SW 1271 (cell line): ENCODE data around the gene TALDO1.
"Not testable (repeated sequence)": the region's sequence is repeated elsewhere in the genome, so short reads cannot be mapped to it uniquely, and the experiment has no call there.

ENCODE experiments used
- DNase-seq, 2 experiments: peaks; one replicate each; lab custom pipeline; 2025; lab: John Stamatoyannopoulos, UW

Gene TALDO1

DNA sequence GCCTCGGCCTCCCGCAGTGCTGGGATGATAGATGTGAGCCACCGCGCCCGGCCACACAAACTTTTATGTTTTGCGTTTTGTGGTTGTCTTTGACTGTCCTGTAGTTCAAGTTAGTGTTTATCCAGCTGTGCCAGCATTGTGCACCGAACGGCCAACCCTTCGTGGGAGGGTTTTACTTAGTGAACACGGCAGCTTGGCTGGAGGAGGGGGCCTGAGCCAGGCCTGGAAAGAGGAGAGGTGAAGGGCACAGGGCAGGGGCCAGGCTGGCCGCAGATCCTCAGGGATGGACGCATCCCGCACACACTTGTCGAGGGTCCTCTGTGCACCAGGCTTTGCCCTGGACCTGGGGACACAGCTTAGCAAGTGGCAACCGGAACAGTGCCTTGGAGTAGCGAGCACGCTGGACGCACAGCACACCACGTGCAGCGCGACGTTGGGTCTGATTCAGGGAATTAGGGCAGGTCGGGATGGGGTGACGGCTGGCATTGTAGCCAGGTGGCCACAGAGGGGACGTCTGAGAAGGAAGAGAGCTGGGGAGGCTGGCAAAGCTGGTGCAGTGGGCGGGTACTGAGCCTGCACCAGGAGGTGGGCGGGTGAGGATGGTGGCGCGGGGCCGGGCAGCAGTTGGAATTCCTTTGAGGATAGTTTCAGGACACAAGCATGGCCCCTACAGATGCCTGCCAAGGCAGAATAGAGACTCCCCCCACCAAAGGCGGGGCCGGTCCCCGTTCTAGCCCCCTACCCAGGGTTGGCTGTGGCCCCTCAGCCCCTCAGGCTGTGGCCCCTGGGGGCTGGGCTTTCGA, 27.8 kb upstream of the TALDO1 start:
- DNase-seq = no peak

DNA sequence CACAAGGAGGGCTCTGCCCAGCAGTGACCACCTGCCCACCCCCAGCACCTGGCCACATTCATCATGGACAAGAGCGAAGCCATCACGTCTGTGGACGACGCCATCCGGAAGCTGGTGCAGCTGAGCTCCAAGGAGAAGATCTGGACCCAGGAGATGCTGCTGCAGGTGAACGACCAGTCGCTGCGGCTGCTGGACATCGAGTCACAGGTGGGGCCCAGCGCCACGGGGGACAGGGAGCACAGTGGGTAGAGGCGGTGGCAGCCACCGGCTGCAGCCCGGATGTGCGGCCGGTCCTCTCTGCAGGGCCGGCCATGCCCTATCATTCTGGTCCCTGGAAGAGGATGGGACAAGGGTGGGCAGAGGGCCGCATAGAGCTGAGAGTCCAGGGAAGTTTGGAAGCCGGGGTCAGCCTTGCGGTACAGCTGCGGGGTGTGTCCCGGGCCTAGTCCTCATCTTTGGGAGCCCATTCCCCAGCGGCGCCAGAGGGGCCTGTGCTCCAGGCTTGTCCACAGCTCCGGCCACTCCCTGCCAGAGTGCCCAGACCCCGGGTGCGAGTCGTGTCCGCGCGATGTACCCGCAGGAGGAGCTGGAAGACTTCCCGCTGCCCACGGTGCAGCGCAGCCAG, 27.1 kb upstream of the TALDO1 start:
- no peak for DNase-seq

DNA sequence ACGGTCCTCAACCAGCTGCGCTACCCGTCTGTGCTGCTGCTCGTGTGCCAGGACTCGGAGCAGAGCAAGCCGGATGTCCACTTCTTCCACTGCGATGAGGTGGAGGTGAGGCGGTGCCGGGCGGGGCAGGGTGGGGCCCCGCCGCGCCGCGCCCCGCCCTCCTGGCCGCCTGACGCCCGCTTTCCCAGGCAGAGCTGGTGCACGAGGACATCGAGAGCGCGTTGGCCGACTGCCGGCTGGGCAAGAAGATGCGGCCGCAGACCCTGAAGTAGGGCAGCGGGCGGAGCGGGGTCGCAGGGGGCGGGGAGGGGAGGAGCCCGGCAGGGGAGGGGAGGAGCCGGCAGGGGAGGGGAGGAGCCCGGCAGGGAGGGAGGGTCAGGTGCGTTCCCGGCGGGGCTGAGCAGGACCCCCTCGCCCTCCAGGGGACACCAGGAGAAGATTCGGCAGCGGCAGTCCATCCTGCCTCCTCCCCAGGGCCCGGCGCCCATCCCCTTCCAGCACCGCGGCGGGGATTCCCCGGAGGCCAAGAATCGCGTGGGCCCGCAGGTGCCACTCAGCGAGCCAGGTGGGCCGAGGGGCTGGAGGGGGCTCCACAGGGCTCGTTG, 26.5 kb upstream of the TALDO1 start:
- no peak for DNase-seq

DNA sequence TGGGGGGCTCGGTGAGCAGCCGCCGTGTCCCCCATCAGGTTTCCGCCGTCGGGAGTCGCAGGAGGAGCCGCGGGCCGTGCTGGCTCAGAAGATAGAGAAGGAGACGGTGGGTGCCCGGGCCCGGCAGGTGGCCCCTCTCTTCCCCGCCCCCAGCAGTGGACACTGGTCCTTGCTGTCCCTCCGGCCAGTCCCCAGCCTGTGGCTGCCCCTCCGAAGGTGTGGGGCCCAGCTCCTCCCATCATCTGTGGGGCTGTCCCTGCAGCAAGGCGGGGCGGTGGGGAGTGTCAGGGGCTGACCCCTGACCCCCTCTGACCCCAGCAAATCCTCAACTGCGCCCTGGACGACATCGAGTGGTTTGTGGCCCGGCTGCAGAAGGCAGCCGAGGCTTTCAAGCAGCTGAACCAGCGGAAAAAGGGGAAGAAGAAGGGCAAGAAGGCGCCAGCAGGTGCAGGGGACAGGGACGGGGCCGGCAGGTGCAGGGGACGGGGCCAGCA, 26.0 kb upstream of the TALDO1 start:
- DNase-seq = no peak

DNA sequence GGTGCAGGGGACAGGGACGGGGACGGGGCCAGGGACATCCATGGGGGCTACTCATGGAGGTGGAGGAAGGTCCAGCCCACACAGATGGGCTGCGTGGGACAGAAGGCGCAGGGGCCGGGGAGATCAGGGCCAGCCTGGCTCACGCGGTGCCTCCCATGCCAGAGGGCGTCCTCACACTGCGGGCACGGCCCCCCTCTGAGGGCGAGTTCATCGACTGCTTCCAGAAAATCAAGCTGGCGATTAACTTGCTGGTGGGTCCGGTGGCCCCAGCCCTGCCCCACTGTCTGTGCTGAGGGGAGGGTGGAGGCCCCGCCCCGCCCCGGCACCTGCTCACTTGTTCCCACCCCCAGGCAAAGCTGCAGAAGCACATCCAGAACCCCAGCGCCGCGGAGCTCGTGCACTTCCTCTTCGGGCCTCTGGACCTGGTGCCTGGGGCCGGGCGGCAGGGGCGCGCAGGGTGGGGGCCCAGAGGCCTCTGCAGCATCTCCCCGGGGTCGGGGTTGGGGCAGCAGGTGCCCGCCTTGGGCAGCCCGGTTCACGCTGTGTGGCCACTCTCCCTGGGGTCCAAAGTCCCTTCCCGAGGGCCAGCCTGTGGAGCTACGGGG, 25.4 kb upstream of the TALDO1 start:
- no peak for DNase-seq

DNA sequence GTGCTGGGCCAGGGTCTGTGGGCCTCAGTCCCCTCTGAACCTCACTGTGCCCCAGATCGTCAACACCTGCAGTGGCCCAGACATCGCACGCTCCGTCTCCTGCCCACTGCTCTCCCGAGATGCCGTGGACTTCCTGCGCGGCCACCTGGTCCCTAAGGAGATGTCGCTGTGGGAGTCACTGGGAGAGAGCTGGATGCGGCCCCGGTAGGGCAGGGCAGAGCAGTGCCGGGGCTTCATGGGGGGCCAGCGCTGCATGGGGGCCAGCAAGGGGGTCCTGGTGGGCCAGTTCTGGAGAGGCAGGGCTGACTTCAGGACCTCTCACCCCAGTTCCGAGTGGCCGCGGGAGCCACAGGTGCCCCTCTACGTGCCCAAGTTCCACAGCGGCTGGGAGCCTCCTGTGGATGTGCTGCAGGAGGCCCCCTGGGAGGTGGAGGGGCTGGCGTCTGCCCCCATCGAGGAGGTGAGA, 24.9 kb upstream of the TALDO1 start:
- no peak for DNase-seq

DNA sequence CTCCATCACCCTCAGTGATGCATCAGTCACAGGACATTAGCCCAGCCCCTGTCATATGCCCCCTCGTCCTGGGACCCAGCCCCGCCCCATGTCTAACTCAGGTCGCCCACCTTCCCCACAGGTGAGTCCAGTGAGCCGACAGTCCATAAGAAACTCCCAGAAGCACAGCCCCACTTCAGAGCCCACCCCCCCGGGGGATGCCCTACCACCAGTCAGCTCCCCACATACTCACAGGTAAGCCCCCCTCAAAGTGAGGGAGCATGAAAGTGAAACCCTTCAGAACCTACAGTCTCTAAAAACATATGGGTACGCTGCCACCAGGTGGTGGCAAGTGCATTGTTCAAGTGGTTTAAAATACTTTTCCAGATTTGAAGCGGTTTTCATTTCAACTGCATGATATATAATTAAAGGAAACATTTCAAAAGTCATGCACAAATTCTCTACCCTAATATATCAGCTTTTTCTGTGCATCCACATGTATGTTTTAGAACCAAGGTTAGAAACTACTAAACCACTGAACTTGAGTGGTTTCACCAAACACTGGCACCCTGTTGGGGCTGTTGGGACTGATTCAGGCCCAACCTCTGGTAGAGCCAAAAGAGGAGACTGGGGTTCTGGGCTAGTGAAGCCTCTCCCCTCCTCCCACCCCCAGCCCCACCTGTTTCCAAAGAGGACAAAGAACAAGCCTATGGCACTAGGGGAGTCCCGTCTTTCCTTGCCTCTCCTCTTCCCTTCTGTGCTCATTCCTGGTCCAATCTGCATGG, 24.0 kb upstream of the TALDO1 start:
- peak in 1 of 2 experiments; percentile 57 for DNase-seq

DNA sequence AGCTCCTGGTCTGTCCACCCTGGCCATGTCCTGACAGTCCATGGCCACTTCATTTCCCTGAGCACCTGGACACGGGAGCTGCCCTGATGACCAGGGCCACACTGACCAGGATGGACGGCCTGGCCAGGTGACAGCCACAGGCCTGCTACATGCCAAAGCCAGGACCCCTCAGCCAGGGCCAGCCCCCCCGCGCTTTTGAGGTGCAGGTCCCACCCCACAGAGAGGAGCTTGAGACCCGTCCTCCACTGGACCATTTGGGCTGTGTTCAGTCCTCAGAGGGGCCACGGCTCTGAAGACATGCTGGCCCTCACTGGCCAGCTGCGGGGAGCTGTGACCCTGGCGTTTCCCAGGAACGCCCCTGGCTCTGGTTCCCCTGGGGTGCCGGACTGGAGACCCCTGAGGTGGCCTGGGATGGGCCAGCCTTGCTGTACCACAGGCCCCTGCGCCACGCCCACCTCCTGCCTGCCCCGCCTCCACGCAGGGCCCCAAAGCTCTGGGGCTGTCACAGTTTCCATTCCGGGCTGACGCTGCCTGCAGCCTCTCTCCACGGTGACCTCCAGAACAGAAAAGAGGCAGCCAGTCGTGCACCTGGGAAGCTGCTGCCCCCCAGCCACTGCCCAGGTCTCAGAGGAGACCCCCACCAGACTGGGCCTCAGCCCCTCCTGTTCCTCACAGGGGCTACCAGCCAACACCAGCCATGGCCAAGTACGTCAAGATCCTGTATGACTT, 23.1 kb upstream of the TALDO1 start:
- DNase-seq = no peak

DNA sequence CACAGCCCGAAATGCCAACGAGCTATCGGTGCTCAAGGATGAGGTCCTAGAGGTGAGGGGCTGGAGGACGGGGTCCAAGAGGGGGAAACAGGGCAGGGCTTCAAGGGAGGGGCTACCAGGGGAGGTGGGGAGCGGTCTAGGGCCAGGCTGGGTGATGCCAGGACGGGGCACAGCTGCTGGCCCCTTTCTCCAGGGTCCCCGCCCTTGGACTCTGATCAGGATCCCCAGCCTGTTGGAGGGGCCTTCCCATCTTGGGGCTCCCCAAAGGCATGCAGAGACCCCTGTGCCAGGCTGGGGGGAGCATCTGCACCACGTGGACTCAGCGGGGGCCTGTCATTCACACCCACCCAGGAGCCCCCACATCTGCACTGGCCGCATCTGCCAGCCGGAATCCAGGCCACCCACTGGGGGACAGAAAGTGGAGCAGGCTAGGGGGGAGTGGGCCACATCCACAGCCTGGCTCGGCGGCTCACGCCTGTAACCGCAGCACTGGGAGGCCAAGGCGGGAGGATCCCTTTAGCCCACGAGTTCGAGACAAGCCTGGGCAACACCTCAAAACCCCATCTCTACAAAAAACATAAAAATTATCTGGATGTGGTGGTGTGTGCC, 22.4 kb upstream of the TALDO1 start:
- DNase-seq = no peak

DNA sequence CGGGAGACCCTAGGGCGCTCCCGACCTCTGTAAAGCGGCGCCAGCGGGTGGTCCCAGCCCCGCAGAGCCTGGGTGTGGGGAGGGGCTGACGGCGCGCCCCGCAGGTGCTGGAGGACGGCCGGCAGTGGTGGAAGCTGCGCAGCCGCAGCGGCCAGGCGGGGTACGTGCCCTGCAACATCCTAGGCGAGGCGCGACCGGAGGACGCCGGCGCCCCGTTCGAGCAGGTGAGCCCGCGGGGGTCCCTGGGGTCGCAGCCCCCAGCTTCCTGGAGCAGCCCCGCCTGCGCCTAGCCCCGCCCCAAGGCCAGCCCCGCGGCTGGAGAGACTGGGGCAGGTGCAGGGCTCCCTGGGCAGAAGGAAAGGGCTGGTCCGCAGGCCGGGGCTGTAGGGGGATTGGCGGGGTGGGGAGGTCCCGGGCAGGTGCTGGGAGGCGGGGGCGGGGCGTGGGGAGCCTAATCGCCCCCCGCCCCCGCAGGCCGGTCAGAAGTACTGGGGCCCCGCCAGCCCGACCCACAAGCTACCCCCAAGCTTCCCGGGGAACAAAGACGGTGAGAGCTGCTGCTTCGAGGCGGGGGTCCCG, 21.6 kb upstream of the TALDO1 start:
- DNase-seq = no peak

DNA sequence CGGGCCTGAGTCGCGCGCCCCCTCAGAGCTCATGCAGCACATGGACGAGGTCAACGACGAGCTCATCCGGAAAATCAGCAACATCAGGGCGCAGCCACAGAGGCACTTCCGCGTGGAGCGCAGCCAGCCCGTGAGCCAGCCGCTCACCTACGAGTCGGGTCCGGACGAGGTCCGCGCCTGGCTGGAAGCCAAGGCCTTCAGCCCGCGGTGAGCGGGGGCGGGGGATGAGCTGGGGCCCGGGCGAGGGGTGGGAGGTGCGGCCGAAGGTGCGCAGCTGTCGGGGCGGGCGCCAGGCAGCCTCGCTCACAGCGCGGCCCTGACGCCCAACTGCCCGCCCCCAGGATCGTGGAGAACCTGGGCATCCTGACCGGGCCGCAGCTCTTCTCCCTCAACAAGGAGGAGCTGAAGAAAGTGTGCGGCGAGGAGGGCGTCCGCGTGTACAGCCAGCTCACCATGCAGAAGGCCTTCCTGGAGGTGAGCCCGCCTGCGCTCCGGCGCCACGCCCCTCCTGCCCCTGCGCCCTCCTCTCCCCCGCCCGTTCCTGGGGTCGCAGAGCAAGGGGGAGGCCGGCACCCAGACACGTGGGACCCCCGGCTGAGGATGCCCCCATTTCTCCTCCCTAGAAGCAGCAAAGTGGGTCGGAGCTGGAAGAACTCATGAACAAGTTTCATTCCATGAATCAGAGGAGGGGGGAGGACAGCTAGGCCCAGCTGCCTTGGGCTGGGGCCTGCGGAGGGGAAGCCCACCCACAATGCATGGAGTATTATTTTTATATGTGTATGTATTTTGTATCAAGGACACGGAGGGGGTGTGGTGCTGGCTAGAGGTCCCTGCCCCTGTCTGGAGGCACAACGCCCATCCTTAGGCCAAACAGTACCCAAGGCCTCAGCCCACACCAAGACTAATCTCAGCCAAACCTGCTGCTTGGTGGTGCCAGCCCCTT, 20.7 kb upstream of the TALDO1 start:
- no peak for DNase-seq

DNA sequence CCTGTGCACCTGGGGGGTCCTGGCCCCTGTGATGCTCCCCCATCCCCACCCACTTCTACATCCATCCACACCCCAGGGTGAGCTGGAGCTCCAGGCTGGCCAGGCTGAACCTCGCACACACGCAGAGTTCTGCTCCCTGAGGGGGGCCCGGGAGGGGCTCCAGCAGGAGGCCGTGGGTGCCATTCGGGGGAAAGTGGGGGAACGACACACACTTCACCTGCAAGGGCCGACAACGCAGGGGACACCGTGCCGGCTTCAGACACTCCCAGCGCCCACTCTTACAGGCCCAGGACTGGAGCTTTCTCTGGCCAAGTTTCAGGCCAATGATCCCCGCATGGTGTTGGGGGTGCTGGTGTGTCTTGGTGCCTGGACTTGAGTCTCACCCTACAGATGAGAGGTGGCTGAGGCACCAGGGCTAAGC, 20.0 kb upstream of the TALDO1 start:
- no peak for DNase-seq

DNA sequence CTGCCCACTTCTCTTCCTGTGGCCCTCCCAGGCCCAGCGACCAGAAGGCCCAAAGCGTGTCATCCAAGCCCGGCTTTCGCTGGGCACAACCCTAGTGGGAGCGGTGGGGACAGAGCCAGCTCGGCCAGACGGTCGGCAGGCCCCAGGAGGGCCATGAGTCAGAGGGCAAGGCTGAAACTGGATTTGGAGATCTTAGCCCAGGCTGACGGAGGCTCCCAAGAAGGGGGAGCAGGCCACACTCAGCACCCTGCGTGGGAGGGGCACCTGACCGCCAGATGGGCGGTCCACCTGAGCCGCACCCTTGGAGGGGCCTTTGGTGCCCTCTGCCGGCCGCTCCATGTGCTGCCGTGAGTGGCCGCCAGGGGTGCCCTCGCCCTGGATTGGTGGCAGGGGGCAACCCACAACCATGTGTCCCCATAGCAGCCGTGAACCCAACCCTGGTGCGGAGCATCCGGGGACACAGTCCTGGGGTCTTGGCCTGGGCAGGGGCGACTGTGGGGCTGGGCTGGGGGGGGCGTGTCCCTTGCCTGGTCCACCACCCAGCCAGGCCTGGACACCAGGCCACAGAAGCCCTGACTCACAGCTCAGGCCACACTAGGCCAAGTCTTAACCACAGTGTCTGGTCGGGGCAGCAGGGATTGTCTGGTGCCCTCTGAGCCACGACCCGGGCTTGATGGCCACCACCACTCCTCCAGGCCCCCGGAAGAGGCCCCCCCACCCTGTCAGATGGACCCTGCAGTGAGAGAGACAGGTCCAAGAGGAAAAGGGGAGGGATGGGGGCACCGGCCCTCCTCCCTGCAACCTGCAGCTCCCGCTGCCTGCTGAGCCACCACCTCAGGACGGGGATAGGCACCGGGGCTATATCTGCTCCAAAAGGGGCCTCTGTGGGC, 19.2 kb upstream of the TALDO1 start:
- peak in 1 of 2 experiments; percentile 63 for DNase-seq

DNA sequence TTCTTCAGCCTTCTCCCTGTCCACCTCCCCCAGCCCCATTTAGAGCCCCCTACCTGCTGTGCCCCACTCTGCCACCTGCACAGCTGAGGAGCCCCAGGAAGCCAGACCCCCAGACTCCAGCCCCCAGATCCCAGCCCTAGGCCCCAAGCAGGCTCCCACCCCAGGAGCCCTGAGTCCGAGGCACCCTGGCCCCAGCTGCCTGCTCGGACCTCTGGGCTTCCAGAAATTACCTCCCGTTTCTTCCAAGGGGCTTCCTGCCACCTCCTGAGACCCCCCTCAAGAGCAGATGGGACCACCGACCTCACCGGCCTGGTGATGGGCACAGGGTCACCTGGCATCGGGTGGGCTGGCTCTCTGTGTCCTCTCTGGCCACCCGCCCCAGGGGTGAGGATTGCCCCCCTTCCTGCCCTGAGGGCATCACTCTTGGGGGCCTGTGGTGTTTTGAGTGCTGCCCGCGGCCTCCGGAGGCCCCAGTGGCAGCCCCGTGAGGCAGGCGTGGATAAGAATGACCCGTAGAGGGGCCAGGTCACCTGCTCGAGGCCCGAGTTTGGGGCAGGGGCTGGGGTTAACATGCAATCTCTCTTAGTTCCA, 18.3 kb upstream of the TALDO1 start:
- no peak for DNase-seq

DNA sequence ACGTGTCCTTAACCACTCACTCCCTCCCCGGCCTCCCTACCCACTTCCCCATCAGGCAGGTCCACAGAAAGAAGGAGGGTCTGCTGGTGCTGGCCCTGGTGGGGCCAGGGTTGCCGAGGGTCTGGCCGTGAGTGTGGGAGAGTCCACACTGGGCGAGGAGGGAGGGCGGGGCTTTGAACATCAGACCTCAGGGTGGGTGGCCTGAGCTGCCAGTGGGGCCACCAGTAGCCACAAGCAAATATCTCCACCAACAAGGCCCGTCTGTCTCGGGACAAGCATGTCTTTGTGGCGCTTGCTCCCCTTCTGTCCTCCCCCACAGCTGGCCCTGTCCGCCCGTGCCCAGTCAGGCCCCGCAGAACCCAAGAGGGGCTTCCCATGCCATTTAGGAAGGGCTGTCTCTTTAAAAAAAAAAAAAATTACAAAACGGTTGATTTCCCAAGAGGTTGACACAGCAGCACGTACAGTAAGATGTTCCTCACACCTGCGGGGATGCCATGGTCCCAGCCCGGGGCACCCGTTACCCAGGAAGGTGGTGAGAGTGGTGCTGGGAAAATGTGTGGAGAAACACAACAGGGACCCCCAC, 17.7 kb upstream of the TALDO1 start:
- no peak for DNase-seq

DNA sequence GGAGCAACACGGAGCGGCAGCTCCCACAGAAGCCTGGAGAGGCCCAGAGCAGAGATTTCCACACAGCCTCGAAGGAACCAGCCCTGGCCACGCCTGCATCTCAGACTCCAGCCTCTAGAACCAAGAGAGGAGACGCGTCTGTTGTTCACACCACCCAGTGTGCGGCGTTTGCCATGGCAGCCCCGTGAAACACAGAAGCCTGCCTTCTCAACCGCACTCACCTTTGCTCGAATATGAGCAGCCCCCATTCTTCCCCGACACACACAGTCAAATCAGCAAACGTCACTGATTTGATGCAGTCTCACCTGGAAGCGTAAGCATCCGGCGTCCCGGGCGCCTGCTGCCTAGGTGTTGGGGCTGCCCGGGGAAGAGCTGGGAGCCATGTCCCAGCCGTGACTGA, 14.2 kb upstream of the TALDO1 start:
- DNase-seq = no peak

DNA sequence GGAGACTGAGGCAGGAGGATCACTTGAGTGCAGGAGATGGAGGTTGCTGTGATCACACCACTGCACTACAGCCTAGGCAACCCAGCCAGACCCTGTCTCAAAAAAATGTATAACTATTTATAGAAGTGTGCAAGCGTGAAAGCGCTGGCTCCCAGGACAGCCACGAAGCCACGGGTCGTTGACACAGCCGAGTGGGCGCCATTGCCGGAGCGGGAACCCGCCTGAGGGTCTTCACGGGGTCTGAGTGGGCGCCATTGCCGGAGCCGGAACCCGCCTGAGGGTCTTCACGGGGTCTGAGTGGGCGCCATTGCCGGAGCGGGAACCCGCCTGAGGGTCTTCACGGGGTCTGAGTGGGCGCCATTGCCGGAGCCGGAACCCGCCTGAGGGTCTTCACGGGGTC, 12.7 kb upstream of the TALDO1 start:
- not testable (repeated sequence) for DNase-seq
